ENCODE results near the gene TMEM208.

DNA sequence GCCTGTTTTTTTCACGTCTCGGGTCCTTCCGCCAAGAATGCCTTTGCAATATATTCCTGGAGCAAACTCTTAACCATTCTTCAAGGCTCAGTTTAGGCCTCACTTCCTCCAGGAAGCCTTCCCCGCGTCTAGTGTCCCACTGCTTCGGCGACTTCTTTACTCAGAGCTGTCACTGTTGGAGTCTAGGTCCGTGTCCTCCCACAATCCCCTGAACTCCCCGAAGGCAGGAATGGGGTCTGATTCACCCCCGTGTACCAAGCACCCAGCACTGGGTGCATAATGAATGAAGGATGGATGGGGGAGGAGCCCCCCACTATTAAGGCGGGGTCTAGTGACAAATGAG is 43.7 kb upstream of the TMEM208 start:
- TF ChIP-seq POLR2AphosphoS5 (IDR thresholded peaks at IDR 0.05; ENCODE audit: borderline replicate concordance, low read depth, low read length): no peak
- no peak for TF ChIP-seq EZH2 (IDR thresholded peaks at IDR 0.05)
- TF ChIP-seq FOXP2 (optimal IDR thresholded peaks at IDR 0.05; ENCODE audit: control extremely low read depth, extremely low read length, insufficient read depth): no peak
